HCT116 (cell line): ENCODE results near the gene B3GNT5. TPM values are rescaled to one million over a fixed set of nuclear protein-coding genes. Genes with fewer than 3 reads are reported as not detected.

ENCODE experiments used
- ATAC-seq: fragments of 200-7000 bp; cut with Tn5 transposase; 2 replicates; pipeline ENCODE4 v1.9.1; 2020; ENCODE audit warnings: mild to moderate bottlenecking, moderate library complexity
- BruUV-seq: library from RNA; stranded (reverse); fragments of 400-500 nt; replicated peaks from 2 replicates; lab custom pipeline; 2021; lab: Mats Ljungman, UMichigan
- CTCF ChIA-PET: fragments of 300-600 bp; sonication (Branson Sonifier 250); formaldehyde crosslinking; loops from one replicate; lab custom pipeline; 2021; ENCODE audit warnings: antibody characterized with exemption; lab: Charles Lee
- POLR2A ChIA-PET: fragments of 300-600, 350-600 bp; sonication (Branson Sonifier 250); formaldehyde crosslinking; loops from one replicate; lab custom pipeline; 2021; ENCODE audit warnings: antibody characterized with exemption; lab: Charles Lee
- RAD21 ChIA-PET, 2 experiments: fragments of 300-600 bp; sonication (Branson Sonifier 250); formaldehyde crosslinking; loops; one replicate each; lab custom pipeline; 2023; ENCODE audit warnings: low total read pairs in 2 of 2; ENCODE audit not compliant: uncharacterized antibody in 2 of 2, unreplicated experiment in 2 of 2, low non-redundant PET in 1 of 2; lab: Charles Lee
- DNase-seq: peaks from one replicate; pipeline ENCODE4 v3.0.0-alpha.2; 2010; ENCODE audit warnings: low read depth, low spot score
- H2AFZ ChIP-seq: fragments of 200-600 bp; shearing (Covaris generic), sonication (generic); 2 replicates; pipeline ENCODE4 v1.6.1; 2017; ENCODE audit warnings: low read depth, mixed run types, mixed read lengths, antibody characterized with exemption, low read length; ENCODE audit not compliant: poor library complexity, severe bottlenecking
- H3K27ac ChIP-seq: 2 replicates; pipeline ENCODE4 v1.5.1; 2012; ENCODE audit warnings: low read depth, low read length
- H3K27me3 ChIP-seq: fragments of 200-600 bp; sonication (generic); 2 replicates; pipeline ENCODE4 v1.6.1; 2016; ENCODE audit warnings: mixed run types, low read length, mixed read lengths; ENCODE audit not compliant: insufficient read depth
- H3K36me3 ChIP-seq, 2 experiments: fragments of 200-500 bp in 1 of 2; fragments of 200-600 bp in 1 of 2; sonication (Bioruptor generic) in 1 of 2; sonication (generic) in 1 of 2; 2 replicates each; pipeline versions ENCODE4 v1.5.1 to v1.6.1; 2014 to 2016; ENCODE audit warnings: low read length in 2 of 2, inconsistent platforms in 1 of 2, mixed read lengths in 1 of 2, mixed run types in 1 of 2; ENCODE audit not compliant: insufficient read depth in 2 of 2, control insufficient read depth in 1 of 2
- H3K4me1 ChIP-seq, 2 experiments: fragments of 200-600 bp in 1 of 2; sonication (generic) in 1 of 2; 2 replicates each; pipeline versions ENCODE4 v1.5.1 to v1.6.1; 2012 to 2017; ENCODE audit warnings: low read length in 2 of 2, inconsistent platforms in 1 of 2, mild to moderate bottlenecking in 1 of 2, mixed read lengths in 1 of 2, mixed run types in 1 of 2, moderate library complexity in 1 of 2; ENCODE audit not compliant: insufficient read depth in 2 of 2, control insufficient read depth in 1 of 2
- H3K4me2 ChIP-seq: fragments of 200-600 bp; sonication (generic); 2 replicates; pipeline ENCODE4 v1.6.1; 2017; ENCODE audit warnings: mixed run types, low read length, mixed read lengths
- H3K4me3 ChIP-seq, 2 experiments: fragments of 200-600 bp in 1 of 2; sonication (generic) in 1 of 2; replicated peaks in 1 of 2; 2 replicates each; pipeline ENCODE4 v1.5.1; 2011 to 2016; ENCODE audit warnings: low read length in 2 of 2, control low read depth in 1 of 2, low read depth in 1 of 2, mild to moderate bottlenecking in 1 of 2, mixed read lengths in 1 of 2, mixed run types in 1 of 2
- H3K79me2 ChIP-seq: fragments of 200-600 bp; sonication (generic); 2 replicates; pipeline ENCODE4 v1.6.1; 2017; ENCODE audit warnings: mild to moderate bottlenecking, mixed run types, low read length, moderate library complexity, mixed read lengths; ENCODE audit not compliant: insufficient read depth
- H3K9ac ChIP-seq: fragments of 200-600 bp; sonication (generic); 2 replicates; pipeline ENCODE4 v1.6.1; 2016; ENCODE audit warnings: low read length, mixed read lengths
- H3K9me2 ChIP-seq: fragments of 200-600 bp; sonication (generic), shearing (Covaris generic); 2 replicates; pipeline ENCODE4 v1.6.1; 2017; ENCODE audit warnings: mixed run types, mild to moderate bottlenecking, moderate library complexity; ENCODE audit not compliant: insufficient read depth
- H3K9me3 ChIP-seq, 2 experiments: fragments of 200-500 bp in 1 of 2; fragments of 200-600 bp in 1 of 2; sonication (Bioruptor generic) in 1 of 2; sonication (generic) in 1 of 2; 2 replicates each; pipeline ENCODE4 v1.6.1; 2014 to 2017; ENCODE audit warnings: low read length in 2 of 2, mixed read lengths in 2 of 2, inconsistent platforms in 1 of 2, low read depth in 1 of 2, mild to moderate bottlenecking in 1 of 2, mixed run types in 1 of 2, moderate library complexity in 1 of 2; ENCODE audit not compliant: control insufficient read depth in 1 of 2, insufficient read depth in 1 of 2
- H4K20me1 ChIP-seq: fragments of 200-600 bp; sonication (generic), shearing (Covaris generic); 2 replicates; pipeline ENCODE4 v1.6.1; 2017; ENCODE audit warnings: mixed run types, mild to moderate bottlenecking, moderate library complexity; ENCODE audit not compliant: insufficient read depth
- CEBPB ChIP-seq: IDR thresholded peaks from 2 replicates; pipeline ENCODE4 v1.6.1; 2012; ENCODE audit warnings: low read depth
- EGR1 ChIP-seq: IDR thresholded peaks from 2 replicates; pipeline ENCODE4 v1.6.1; 2012; ENCODE audit warnings: low read depth
- ELF1 ChIP-seq: IDR thresholded peaks from 2 replicates; pipeline ENCODE4 v1.6.1; 2012; ENCODE audit warnings: low read depth, borderline replicate concordance
- EZH2 ChIP-seq: fragments of 200-600 bp; sonication (generic); IDR thresholded peaks from 2 replicates; pipeline ENCODE4 v1.6.1; 2017; ENCODE audit warnings: antibody characterized with exemption, mixed run types
- EZH2phosphoT487 ChIP-seq: fragments of 200-600 bp; IDR thresholded peaks from 2 replicates; pipeline ENCODE4 v1.6.1; 2018; ENCODE audit warnings: antibody characterized with exemption, borderline replicate concordance
- FOSL1 ChIP-seq: IDR thresholded peaks from 2 replicates; pipeline ENCODE4 v1.6.1; 2012; ENCODE audit warnings: low read depth
- JUND ChIP-seq: IDR thresholded peaks from 2 replicates; pipeline ENCODE4 v1.6.1; 2012
- POLR2A ChIP-seq: IDR thresholded peaks from 2 replicates; pipeline ENCODE4 v1.7.0; 2011; ENCODE audit warnings: borderline replicate concordance; ENCODE audit not compliant: insufficient read depth, insufficient read length; ENCODE audit errors: extremely low read depth
- SIN3A ChIP-seq: IDR thresholded peaks from 2 replicates; pipeline ENCODE4 v1.6.1; 2012; ENCODE audit warnings: low read depth
- SP1 ChIP-seq: IDR thresholded peaks from 2 replicates; pipeline ENCODE4 v1.6.1; 2012; ENCODE audit warnings: low read depth
- SRF ChIP-seq: IDR thresholded peaks from 2 replicates; pipeline ENCODE4 v1.6.1; 2012; ENCODE audit warnings: low read depth
- TCF7L2 ChIP-seq: IDR thresholded peaks from 2 replicates; pipeline ENCODE4 v1.7.0; 2011; ENCODE audit warnings: borderline replicate concordance, inconsistent platforms; ENCODE audit not compliant: insufficient read depth, insufficient read length; ENCODE audit errors: extremely low read depth
- ZBTB33 ChIP-seq: IDR thresholded peaks from 2 replicates; pipeline ENCODE4 v1.6.1; 2011; ENCODE audit warnings: mild to moderate bottlenecking, low read length, moderate library complexity; ENCODE audit not compliant: insufficient replicate concordance; ENCODE audit errors: extremely low read depth
- ZFX ChIP-seq: fragments of 450-650 bp; IDR thresholded peaks from 2 replicates; pipeline ENCODE4 v1.6.1; 2017
- ZNF274 ChIP-seq: fragments of 200-500 bp; sonication (Bioruptor generic); IDR thresholded peaks from 2 replicates; pipeline ENCODE4 v1.6.1; 2014; ENCODE audit warnings: mild to moderate bottlenecking, low read depth, low read length, inconsistent platforms
- intact Hi-C: fragments of 100-400 bp; cut with micrococcal nuclease; formaldehyde crosslinking; loops from 2 replicates; pipeline ENCODE4 v1.10.0; 2022
- total RNA-seq: library from RNA; stranded (reverse); gene quantifications from one replicate; pipeline ENCODE4 v1.2.1, GENCODE V29; 2021; ENCODE audit not compliant: unreplicated experiment
- TF ChIP-seq, protein P1 (sequence below): IDR thresholded peaks from 2 replicates; pipeline ENCODE4 v1.6.1; 2012

B3GNT5 gene
- total RNA-seq, 1 experiment from 2014 or later = 25.3 TPM

GRCh38 chr3:183208260-183208659 lies 44.8 kb upstream of the B3GNT5 start:
- ATAC-seq (no peak), DNase-seq (no peak)
- Histone ChIP-seq H3K79me2 (no peaks in the 10 kb centered on the region), H3K9me3 (peaks cover 2 to 4% of the 10 kb centered on the region in 2 experiments; a peak in 1 of 4 replicates), H3K36me3 (no peaks in the 10 kb centered on the region), H2AFZ (no peak overlapping the region), H3K4me1 (peaks cover 0 to 12% of the 10 kb centered on the region in 2 experiments; a peak in 1 of 4 replicates), H3K4me3 (no peak overlapping the region), H3K9me2 (no peaks in the 10 kb centered on the region), H3K4me2 (no peak overlapping the region), H3K27ac (no peak overlapping the region), H3K27me3 (no peaks in the 10 kb centered on the region), H4K20me1 (no peaks in the 10 kb centered on the region), H3K9ac (no peak overlapping the region)
- POLR2A ChIA-PET = no interaction called here
- TF ChIP-seq EGR1 (no peak), POLR2A (no peak), EZH2 (no peak), SIN3A (no peak), TCF7L2 (no peak), EZH2phosphoT487 (no peak), FOSL1 (no peak), ZFX (no peak), ELF1 (no peak), CEBPB (no peak), ZBTB33 (no peak), SRF (no peak), SP1 (no peak), JUND (no peak), ZNF274 (no peak)
- TF ChIP-seq, protein P1, sequence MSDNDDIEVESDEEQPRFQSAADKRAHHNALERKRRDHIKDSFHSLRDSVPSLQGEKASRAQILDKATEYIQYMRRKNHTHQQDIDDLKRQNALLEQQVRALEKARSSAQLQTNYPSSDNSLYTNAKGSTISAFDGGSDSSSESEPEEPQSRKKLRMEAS = no peak
- CTCF ChIA-PET = no interaction called here
- RAD21 ChIA-PET = no interaction called here
- BruUV-seq = no TSS peak
- intact Hi-C loops = no loop called here
